ENCODE results near the gene TRHDE.

Gene TRHDE

DNA sequence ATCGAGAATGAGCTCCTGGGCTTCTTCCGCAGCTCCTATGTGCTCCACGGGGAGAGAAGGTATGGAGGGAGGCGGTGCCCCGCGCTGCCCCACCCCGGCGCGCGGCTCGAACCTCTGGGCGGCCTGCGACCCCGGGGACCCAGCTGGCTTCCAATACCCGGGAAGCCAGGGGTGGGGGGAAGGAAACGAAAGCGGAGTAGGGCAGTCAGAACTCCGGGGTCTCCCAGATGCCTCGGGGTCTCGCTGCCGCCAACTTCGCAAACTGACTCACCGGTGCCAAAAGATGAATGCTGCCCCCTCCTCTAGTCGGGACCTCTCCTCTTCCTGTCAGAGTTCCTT lies 1.3 kb downstream of the TRHDE start:
- no peak overlapping the region for H3K4me3 ChIP-seq (ENCODE audit: low read depth, low read length)
- no peak for TF ChIP-seq CTCF (IDR thresholded peaks at IDR 0.05; ENCODE audit: borderline replicate concordance, insufficient read depth, low read depth, low read length)

DNA sequence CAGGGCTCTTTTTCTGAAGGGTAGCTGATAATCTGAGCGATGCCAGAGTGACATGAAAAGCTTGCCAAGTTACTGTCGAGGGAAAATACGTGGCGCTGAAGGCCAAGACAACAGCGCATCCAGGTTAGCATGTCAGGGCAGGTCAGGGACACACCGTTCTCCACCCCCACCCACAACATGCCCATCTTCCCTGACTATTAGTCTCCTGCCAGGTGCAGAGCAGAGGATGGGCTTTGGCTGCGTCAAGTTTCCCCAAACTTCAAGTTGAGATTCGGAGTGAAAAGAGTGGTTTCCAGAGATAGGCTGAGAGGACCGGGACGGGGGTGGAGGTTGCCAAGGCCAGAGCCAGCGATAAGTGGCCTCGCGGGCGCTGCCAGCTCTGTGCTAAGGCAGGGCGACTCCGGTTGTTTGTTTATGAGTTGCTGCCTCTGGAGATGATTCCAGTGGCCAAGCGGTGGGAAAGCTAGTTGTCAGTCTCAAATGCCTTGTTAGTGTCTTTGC lies 1.7 kb downstream of the TRHDE start:
- no peak for TF ChIP-seq CTCF (IDR thresholded peaks at IDR 0.05; ENCODE audit: borderline replicate concordance, insufficient read depth, low read depth, low read length)
- no peak overlapping the region for H3K4me3 ChIP-seq (ENCODE audit: low read depth, low read length)

DNA sequence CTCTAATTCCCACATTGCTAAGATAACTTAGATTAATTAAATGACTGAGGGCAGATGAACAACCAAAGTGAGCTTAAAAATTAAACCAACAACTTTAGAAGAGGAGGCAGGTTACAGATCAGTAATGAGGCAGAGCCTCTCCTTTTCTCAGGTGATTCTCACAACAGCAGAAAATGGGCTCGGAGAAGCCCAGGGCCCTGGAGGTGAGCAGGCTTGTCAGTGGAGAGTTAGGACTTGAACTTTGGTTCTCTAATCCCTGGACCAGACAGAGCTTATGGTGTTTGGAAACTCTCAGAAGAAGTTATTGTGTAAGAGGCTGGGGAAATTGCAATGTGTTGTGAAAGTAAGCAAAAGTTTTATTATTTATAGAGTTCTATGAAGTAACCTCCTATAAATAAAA lies 2.8 kb downstream of the TRHDE start:
- H3K4me3 ChIP-seq (ENCODE audit: low read depth, low read length): no peak overlapping the region
- no peak for TF ChIP-seq CTCF (IDR thresholded peaks at IDR 0.05; ENCODE audit: borderline replicate concordance, insufficient read depth, low read depth, low read length)

DNA sequence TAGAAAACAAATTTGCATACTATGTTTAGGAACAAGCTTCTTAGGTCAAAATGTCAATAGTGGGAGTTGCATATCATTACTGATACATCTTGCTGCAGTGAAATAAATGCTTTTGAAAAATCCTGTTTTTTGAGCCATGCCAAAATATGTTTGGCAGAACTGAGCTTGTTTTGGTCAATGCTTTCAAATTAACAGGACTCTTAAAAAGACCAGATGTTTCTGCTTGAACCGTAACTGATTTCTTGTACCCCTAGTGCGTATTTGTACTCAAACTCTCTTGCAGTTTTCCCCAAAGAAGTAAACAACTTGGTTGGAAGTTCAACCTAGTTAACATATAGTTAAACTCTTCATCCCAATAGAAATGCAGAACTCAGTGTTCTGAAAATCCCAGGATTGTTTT lies 3.4 kb downstream of the TRHDE start:
- no peak overlapping the region for H3K4me3 ChIP-seq (ENCODE audit: low read depth, low read length)
- no peak for TF ChIP-seq CTCF (IDR thresholded peaks at IDR 0.05; ENCODE audit: borderline replicate concordance, insufficient read depth, low read depth, low read length)

GRCh38 chr12:72276181-72276805 lies 4.1 kb downstream of the TRHDE start:
- no peak overlapping the region for H3K4me3 ChIP-seq (ENCODE audit: low read depth, low read length)
- no peak for TF ChIP-seq CTCF (IDR thresholded peaks at IDR 0.05; ENCODE audit: borderline replicate concordance, insufficient read depth, low read depth, low read length)

- no peak for TF ChIP-seq CTCF (IDR thresholded peaks at IDR 0.05; ENCODE audit: borderline replicate concordance, insufficient read depth, low read depth, low read length)
These were observed 5.2 kb downstream of the TRHDE start for GRCh38 chr12:72277415-72277814.

GRCh38 chr12:72278894-72279293 lies 6.7 kb downstream of the TRHDE start:
- TF ChIP-seq CTCF (IDR thresholded peaks at IDR 0.05; ENCODE audit: borderline replicate concordance, insufficient read depth, low read depth, low read length): no peak

More at GRCh38 chr12:72277415-72277814, 5.2 kb downstream of the TRHDE start:
- H3K4me3 ChIP-seq (ENCODE audit: low read depth, low read length): no peak overlapping the region

More at GRCh38 chr12:72278894-72279293, 6.7 kb downstream of the TRHDE start:
- H3K4me3 ChIP-seq (ENCODE audit: low read depth, low read length): no peak overlapping the region

Data from GM12875 (cell line).